ENCODE results near the gene RAD51B.
"Not testable (repeated sequence)": the region's sequence is repeated elsewhere in the genome, so short reads cannot be mapped to it uniquely, and the experiment has no call there.

Gene RAD51B

GRCh38 chr14:67978749-67979148, 159.2 kb downstream of the RAD51B start:
- DNase-seq (ENCODE audit: low read depth in 4 of 4, low spot score in 1 of 4): no peak

- no peak for DNase-seq (ENCODE audit: low read depth in 4 of 4, low spot score in 1 of 4)
These were observed 163.4 kb downstream of the RAD51B start for GRCh38 chr14:67982711-67983608.

GRCh38 chr14:67984274-67984673, 164.7 kb downstream of the RAD51B start:
- DNase-seq (ENCODE audit: low read depth in 4 of 4, low spot score in 1 of 4): no peak

- no peak for DNase-seq (ENCODE audit: low read depth in 4 of 4, low spot score in 1 of 4)
These were observed 166.7 kb downstream of the RAD51B start for GRCh38 chr14:67986131-67986841.

GRCh38 chr14:67987606-67988005, 168.0 kb downstream of the RAD51B start:
- DNase-seq (ENCODE audit: low read depth in 4 of 4, low spot score in 1 of 4): no peak

- DNase-seq (ENCODE audit: low read depth in 4 of 4, low spot score in 1 of 4): not testable (repeated sequence)
These were observed 168.6 kb downstream of the RAD51B start for GRCh38 chr14:67988210-67988609.

GRCh38 chr14:67990576-67990975, 171.0 kb downstream of the RAD51B start:
- DNase-seq (ENCODE audit: low read depth in 4 of 4, low spot score in 1 of 4): no peak

- no peak for DNase-seq (ENCODE audit: low read depth in 4 of 4, low spot score in 1 of 4)
These were observed 175.0 kb downstream of the RAD51B start for GRCh38 chr14:67994531-67994930.

GRCh38 chr14:67996235-67996634, 176.7 kb downstream of the RAD51B start:
- no peak for DNase-seq (ENCODE audit: low read depth in 4 of 4, low spot score in 1 of 4)

GRCh38 chr14:67998834-67999233, 179.3 kb downstream of the RAD51B start:
- no peak for DNase-seq (ENCODE audit: low read depth in 4 of 4, low spot score in 1 of 4)

GRCh38 chr14:67999290-67999689, 179.7 kb downstream of the RAD51B start:
- DNase-seq (ENCODE audit: low read depth in 4 of 4, low spot score in 1 of 4): no peak

- no peak for DNase-seq (ENCODE audit: low read depth in 4 of 4, low spot score in 1 of 4)
These were observed 180.3 kb downstream of the RAD51B start for GRCh38 chr14:67999705-68000384.

- DNase-seq (ENCODE audit: low read depth in 4 of 4, low spot score in 1 of 4): no peak
These were observed 180.9 kb downstream of the RAD51B start for GRCh38 chr14:68000511-68000910.

- DNase-seq (ENCODE audit: low read depth in 4 of 4, low spot score in 1 of 4): no peak
These were observed 188.9 kb downstream of the RAD51B start for GRCh38 chr14:68008491-68008890.

- no peak for DNase-seq (ENCODE audit: low read depth in 4 of 4, low spot score in 1 of 4)
These were observed 191.9 kb downstream of the RAD51B start for GRCh38 chr14:68011406-68012028.

GRCh38 chr14:68012871-68013270, 193.3 kb downstream of the RAD51B start:
- DNase-seq (ENCODE audit: low read depth in 4 of 4, low spot score in 1 of 4): no peak

GRCh38 chr14:68013326-68013725, 193.7 kb downstream of the RAD51B start:
- no peak for DNase-seq (ENCODE audit: low read depth in 4 of 4, low spot score in 1 of 4)

- DNase-seq (ENCODE audit: low read depth in 4 of 4, low spot score in 1 of 4): no peak
These were observed 195.2 kb downstream of the RAD51B start for GRCh38 chr14:68014771-68015170.

- no peak for DNase-seq (ENCODE audit: low read depth in 4 of 4, low spot score in 1 of 4)
These were observed 196.0 kb downstream of the RAD51B start for GRCh38 chr14:68015356-68016254.

GRCh38 chr14:68016255-68016914, 196.8 kb downstream of the RAD51B start:
- DNase-seq (ENCODE audit: low read depth in 4 of 4, low spot score in 1 of 4): no peak

Measured in stimulated activated CD4-positive, alpha-beta T cell treated with anti-CD3 and anti-CD28 coated beads, Interleukin-1b, Interleukin-23, amount 100 ng/mL, for 24 hours (primary cell).